HepG2 (cell line): Measurements from ENCODE around the gene SNAI3. TPM values are rescaled to one million over a fixed set of nuclear protein-coding genes. Genes with fewer than 3 reads are reported as not detected.

ENCODE experiments used
- ATAC-seq: fragments of 200-7000 bp; cut with Tn5 transposase; 3 replicates; pipeline ENCODE4 v1.9.1; 2020; ENCODE audit warnings: mild to moderate bottlenecking, moderate library complexity
- BruUV-seq: library from RNA; stranded (reverse); fragments of 400-500 nt; replicated peaks from 2 replicates; lab custom pipeline; 2021; lab: Mats Ljungman, UMichigan
- CTCF ChIA-PET: fragments of 300-600 bp; formaldehyde crosslinking; extraction: SDS; loops from one replicate; lab custom pipeline; 2021; ENCODE audit warnings: low total read pairs, inconsistent platforms, low intra/inter-chr PET ratio; lab: Yijun Ruan, JAX
- POLR2A ChIA-PET: fragments of 350-600 bp; sonication (Branson Sonifier 250); formaldehyde crosslinking; loops from one replicate; lab custom pipeline; 2020; ENCODE audit warnings: antibody characterized with exemption, inconsistent platforms; lab: Yijun Ruan, JAX
- DNase-seq: peaks from one replicate; pipeline ENCODE4 v3.0.0-alpha.2; 2015; ENCODE audit warnings: low spot score
- FAIRE-seq: peaks from 3 replicates; lab custom pipeline; 2011; peaks lifted over from hg19 to GRCh38; lab: Jason Lieb, UNC
- H2AFZ ChIP-seq: one replicate; pipeline ENCODE4 v1.6.1; 2011; ENCODE audit warnings: low read length, inconsistent platforms
- H3K27ac ChIP-seq: fragments of 300-600 bp; 3 replicates; pipeline ENCODE4 v1.8.0; 2011; ENCODE audit warnings: mixed run types, mild to moderate bottlenecking, mixed read lengths, low read length, inconsistent platforms; ENCODE audit not compliant: insufficient read depth; ENCODE audit errors: extremely low read length
- H3K27me3 ChIP-seq, 2 experiments: fragments of 200-600 bp in 1 of 2; 2 replicates in 1 of 2; 3 replicates in 1 of 2; pipeline versions ENCODE4 v1.6.0 to v1.8.0; 2011; ENCODE audit warnings: low read length in 2 of 2, mild to moderate bottlenecking in 2 of 2, moderate library complexity in 2 of 2, inconsistent platforms in 1 of 2; ENCODE audit not compliant: insufficient read depth in 2 of 2, control insufficient read depth in 1 of 2
- H3K36me3 ChIP-seq, 2 experiments: fragments of 200-600 bp in 1 of 2; replicated peaks in 1 of 2; 2 replicates in 1 of 2; 3 replicates in 1 of 2; pipeline versions ENCODE4 v1.5.1 to v1.8.0; 2011; ENCODE audit warnings: low read length in 2 of 2, inconsistent platforms in 1 of 2; ENCODE audit not compliant: insufficient read depth in 2 of 2, control insufficient read depth in 1 of 2
- H3K4me1 ChIP-seq: 2 replicates; pipeline ENCODE4 v1.5.1; 2012; ENCODE audit warnings: low read length, inconsistent platforms; ENCODE audit not compliant: insufficient read depth
- H3K4me2 ChIP-seq: 2 replicates; pipeline ENCODE4 v1.6.0; 2011; ENCODE audit warnings: low read depth, low read length, inconsistent platforms
- H3K4me3 ChIP-seq, 3 experiments: fragments of 200-600 bp in 1 of 3; sonication (generic), shearing (Covaris generic) in 1 of 3; replicated peaks in 1 of 3; 2 replicates each; pipeline ENCODE4 v1.5.1; 2011 to 2016; ENCODE audit warnings: low read length in 3 of 3, inconsistent platforms in 2 of 3, low read depth in 2 of 3, mild to moderate bottlenecking in 2 of 3, control low read depth in 1 of 3, mixed read lengths in 1 of 3; ENCODE audit not compliant: insufficient read depth in 1 of 3
- H3K79me2 ChIP-seq: one replicate; pipeline ENCODE4 v1.6.1; 2011; ENCODE audit warnings: low read length, inconsistent platforms; ENCODE audit not compliant: insufficient read depth
- H3K9ac ChIP-seq: 2 replicates; pipeline ENCODE4 v1.6.0; 2011; ENCODE audit warnings: mild to moderate bottlenecking, low read depth, low read length, inconsistent platforms; ENCODE audit not compliant: insufficient read depth
- H3K9me3 ChIP-seq: 2 replicates; pipeline ENCODE4 v1.5.1; 2012; ENCODE audit warnings: mild to moderate bottlenecking, low read length
- H4K20me1 ChIP-seq: 2 replicates; pipeline ENCODE4 v1.6.0; 2011; ENCODE audit warnings: inconsistent platforms, mild to moderate bottlenecking, low read length, moderate library complexity; ENCODE audit not compliant: insufficient read depth
- AGO2 ChIP-seq: fragments of 200-400 bp; formaldehyde crosslinking; optimal IDR thresholded peaks from 2 replicates; pipeline ENCODE3; 2017; ENCODE audit warnings: mild to moderate bottlenecking, low read depth, low read length, moderate library complexity
- ARID4A ChIP-seq: sonication (generic); formaldehyde crosslinking; IDR thresholded peaks from 2 replicates; pipeline ENCODE4 v1.5.0; 2020; ENCODE audit warnings: mild to moderate bottlenecking, missing genetic modification reagents, borderline replicate concordance
- BRCA1 ChIP-seq: sonication (generic); formaldehyde crosslinking; IDR thresholded peaks from 2 replicates; pipeline ENCODE4 v1.4.0; 2020; ENCODE audit warnings: missing genetic modification reagents
- POLR2A ChIP-seq, 2 experiments: IDR thresholded peaks; 2 replicates each; pipeline ENCODE4 v1.6.1; 2011; ENCODE audit warnings: low read depth in 2 of 2, low read length in 2 of 2, mild to moderate bottlenecking in 1 of 2, moderate library complexity in 1 of 2; ENCODE audit not compliant: insufficient read depth in 1 of 2
- RBM39 ChIP-seq: fragments of 200-400 bp; formaldehyde crosslinking; IDR thresholded peaks from one replicate; pipeline ENCODE4 v1.6.1; 2018; ENCODE audit warnings: antibody characterized with exemption, mild to moderate bottlenecking, low read depth, low read length; ENCODE audit not compliant: poor library complexity, severe bottlenecking
- SIN3A ChIP-seq: IDR thresholded peaks from 2 replicates; pipeline ENCODE4 v1.6.1; 2011; ENCODE audit warnings: low read depth, mild to moderate bottlenecking, control low read depth, low read length, borderline replicate concordance
- SNAI1 ChIP-seq: sonication (generic); formaldehyde crosslinking; IDR thresholded peaks from 2 replicates; pipeline ENCODE4 v1.5.0; 2020; ENCODE audit warnings: mild to moderate bottlenecking, missing genetic modification reagents, borderline replicate concordance
- ZBTB33 ChIP-seq: sonication (generic); formaldehyde crosslinking; IDR thresholded peaks from 2 replicates; pipeline ENCODE4 v1.4.0; 2020; ENCODE audit warnings: missing genetic modification reagents
- ZFP62 ChIP-seq: sonication (generic); formaldehyde crosslinking; IDR thresholded peaks from 2 replicates; pipeline ENCODE4 v1.4.0; 2020; ENCODE audit warnings: missing genetic modification reagents
- ZNF143 ChIP-seq: sonication (generic); formaldehyde crosslinking; IDR thresholded peaks from 2 replicates; pipeline ENCODE4 v1.4.0; 2020; ENCODE audit warnings: missing genetic modification reagents
- ZNF280D ChIP-seq: sonication (generic); formaldehyde crosslinking; IDR thresholded peaks from 2 replicates; pipeline ENCODE4 v1.5.1; 2020; ENCODE audit warnings: mild to moderate bottlenecking, missing genetic modification reagents
- ZNF703 ChIP-seq: sonication (generic); formaldehyde crosslinking; IDR thresholded peaks from 2 replicates; pipeline ENCODE4 v1.5.1; 2020; ENCODE audit warnings: missing genetic modification reagents, mild to moderate bottlenecking, moderate library complexity, borderline replicate concordance
- ZNF773 ChIP-seq: sonication (generic); formaldehyde crosslinking; IDR thresholded peaks from 2 replicates; pipeline ENCODE4 v1.4.0; 2020; ENCODE audit warnings: missing genetic modification reagents, borderline replicate concordance
- WGBS: methylation state at CpG from one replicate; pipeline ENCODE4 v1.1.6; 2017; ENCODE audit warnings: low lambda C conversion rate; 5-methylcytosine and 5-hydroxymethylcytosine counted together
- in situ Hi-C: cut with HindIII; loops from 2 replicates; pipeline ENCODE4 v1.10.0; 2017; ENCODE audit warnings: low pct_unique_long_range_greater_than_20kb; ENCODE audit not compliant: extremely low pct_ligation_motif_present
- intact Hi-C: fragments of 100-400 bp; cut with micrococcal nuclease; formaldehyde crosslinking; loops from one replicate; pipeline ENCODE4 v1.10.0; 2022; ENCODE audit not compliant: unreplicated experiment
- polyA plus RNA-seq, 8 experiments: library from polyadenylated mRNA; depleted of rRNA in 3 of 8; stranded (reverse) in 7 of 8; unstranded in 1 of 8; fragments of >200 nt; fragmentation: Illumina TruSeq in 4 of 8; extraction: Trizol in 4 of 8; gene quantifications; 2 replicates each; pipeline versions ENCODE4 v1.2.1 to v1.2.3, GENCODE V29; 2011 to 2016; ENCODE audit warnings: low read depth in 4 of 8, missing spikeins in 1 of 8, mixed read lengths in 1 of 8; ENCODE audit not compliant: insufficient read depth in 1 of 8
- total RNA-seq, 5 experiments: library from RNA; depleted of rRNA; stranded (reverse); fragments of >200 nt; fragmentation: Illumina TruSeq; extraction: Trizol; gene quantifications; 2 replicates each; pipeline ENCODE4 v1.2.3, GENCODE V29; 2016; ENCODE audit warnings: low read depth in 1 of 5

Gene SNAI3
- total and polyA plus RNA-seq, 2 of the 13 experiments (the other 11 are each of a cell fraction or from before 2014, with no cell fraction given): 0.09 to 0.18 TPM

GRCh38 chr16:88732172-88732960, 46.1 kb upstream of the SNAI3 start (continued):
- TF ChIP-seq ZNF280D (no peak), ZFP62 (no peak)

DNA sequence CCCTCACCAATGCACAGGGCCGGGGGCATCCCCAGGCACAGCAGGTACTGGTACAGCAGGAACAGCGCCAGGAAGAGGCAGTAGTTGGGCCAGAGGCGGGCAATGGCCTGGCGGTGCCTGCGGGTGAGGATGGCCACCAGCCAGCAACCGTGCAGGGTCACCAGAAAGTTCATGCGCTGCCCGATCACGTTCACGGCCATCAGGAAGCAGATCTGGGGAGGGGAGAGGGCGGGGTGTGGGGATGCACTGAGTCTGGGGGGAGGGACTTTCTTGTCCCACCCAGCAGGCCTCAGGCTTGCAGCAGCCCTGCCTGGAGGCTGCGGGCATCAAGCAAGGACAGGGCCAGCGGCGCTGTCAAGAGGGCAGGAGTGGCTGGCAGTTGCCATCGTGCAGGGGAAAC, 45.4 kb upstream of the SNAI3 start:
- Histone ChIP-seq H4K20me1 (no peaks in the 10 kb centered on the region), H3K4me1 (no peaks in the 10 kb centered on the region), H3K27me3 (no peaks in the 10 kb centered on the region), H3K36me3 (peaks cover 41 to 63% of the 10 kb centered on the region in 2 experiments; a peak in 4 of 5 replicates), H3K79me2 (no peaks in the 10 kb centered on the region), H3K4me2 (no peak overlapping the region), H3K4me3 (no peak overlapping the region), H3K9me3 (no peaks in the 10 kb centered on the region), H2AFZ (no peak overlapping the region), H3K9ac (no peak overlapping the region), H3K27ac (no peak overlapping the region)
- no peak for TF ChIP-seq ARID4A (CRISPR knock-in tag)
- no peak for TF ChIP-seq RBM39
- peak; percentile 15; the same call in 1 of the 2 replicates for TF ChIP-seq ZBTB33 (CRISPR knock-in tag)
- TF ChIP-seq ZNF773 (CRISPR knock-in tag): no peak
- TF ChIP-seq ZNF143 (CRISPR knock-in tag): no peak
- TF ChIP-seq AGO2: peak; percentile 9
- no peak for TF ChIP-seq ZNF703 (CRISPR knock-in tag)
- TF ChIP-seq POLR2A (IDR thresholded peaks at IDR 0.05; ENCODE audit: insufficient read depth in 1 of 2, low read depth in 2 of 2, low read length in 2 of 2): no peak
- TF ChIP-seq SNAI1 (CRISPR knock-in tag): no peak
- no peak for TF ChIP-seq BRCA1 (CRISPR knock-in tag)
- TF ChIP-seq SIN3A: no peak
- in situ Hi-C loops: no loop called here
- CTCF ChIA-PET: no interaction called here
- no peak for DNase-seq
- POLR2A ChIA-PET: no interaction called here
- intact Hi-C loops: no loop called here
- FAIRE-seq: no peak
- BruUV-seq: no TSS peak
- peak; percentile 18; the same call in 2 of the 3 replicates for ATAC-seq
- WGBS: 95% methylated on average over 15 of the region's 15 CpGs
